Neutrophil (primary cell): ENCODE measurements around the gene NHS.

Experiments used
- H3K27ac ChIP-seq: fragments of 200-600 bp; sonication (generic); 2 replicates; pipeline ENCODE4 v1.5.1; 2016; ENCODE audit warnings: mild to moderate bottlenecking, moderate library complexity
- H3K27me3 ChIP-seq: fragments of 200-600 bp; sonication (generic); 2 replicates; pipeline ENCODE4 v1.6.0; 2016; ENCODE audit warnings: mild to moderate bottlenecking
- H3K36me3 ChIP-seq: fragments of 200-600 bp; sonication (generic); 2 replicates; pipeline ENCODE4 v1.5.1; 2017
- H3K4me1 ChIP-seq, 2 experiments: fragments of 200-600 bp in 1 of 2; sonication (generic) in 1 of 2; 1 replicate in 1 of 2; 2 replicates in 1 of 2; pipeline versions ENCODE4 v1.5.1 to v1.6.1; 2013 to 2016; ENCODE audit warnings: low read depth in 1 of 2, low read length in 1 of 2, mild to moderate bottlenecking in 1 of 2, moderate library complexity in 1 of 2; ENCODE audit not compliant: control insufficient read depth in 1 of 2, insufficient read depth in 1 of 2
- H3K4me3 ChIP-seq, 2 experiments: fragments of 200-600 bp in 1 of 2; sonication (generic) in 1 of 2; 1 replicate in 1 of 2; 2 replicates in 1 of 2; pipeline ENCODE4 v1.5.1; 2013 to 2016; ENCODE audit warnings: low read depth in 1 of 2, low read length in 1 of 2, mild to moderate bottlenecking in 1 of 2, moderate library complexity in 1 of 2
- H3K9me3 ChIP-seq: fragments of 200-600 bp; sonication (generic); 2 replicates; pipeline ENCODE4 v1.5.1; 2016
- TF ChIP-seq, protein P1 (sequence below): fragments of 200-600 bp; sonication (generic); IDR thresholded peaks from 2 replicates; pipeline ENCODE4 v1.5.1; 2016; ENCODE audit warnings: antibody characterized with exemption

Gene NHS

DNA sequence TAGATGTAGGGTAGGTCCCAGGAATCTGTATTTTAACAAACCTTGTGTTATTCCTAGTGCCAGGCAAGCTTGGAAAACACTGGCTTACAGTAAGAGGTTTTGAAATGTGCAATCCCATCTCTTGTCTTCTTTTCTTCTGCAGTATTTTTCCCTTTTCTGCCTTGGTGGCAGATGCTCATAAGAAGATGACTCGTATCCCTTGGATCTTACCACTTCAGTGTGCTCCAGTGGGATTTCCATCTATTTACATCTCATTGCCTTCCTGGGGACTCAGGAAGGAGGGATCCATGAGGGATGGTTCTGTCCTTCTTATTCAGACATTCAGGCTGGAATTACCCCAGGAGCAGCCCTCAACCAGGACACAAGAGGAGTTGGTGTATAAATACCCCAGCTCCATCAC lies 136.6 kb downstream of the NHS start:
- Histone ChIP-seq H3K4me1 (no peaks in the 10 kb centered on the region), H3K27me3 (no peaks in the 10 kb centered on the region), H3K27ac (no peak overlapping the region), H3K36me3 (no peaks in the 10 kb centered on the region), H3K9me3 (no peaks in the 10 kb centered on the region), H3K4me3 (no peak overlapping the region)
- TF ChIP-seq, protein P1, sequence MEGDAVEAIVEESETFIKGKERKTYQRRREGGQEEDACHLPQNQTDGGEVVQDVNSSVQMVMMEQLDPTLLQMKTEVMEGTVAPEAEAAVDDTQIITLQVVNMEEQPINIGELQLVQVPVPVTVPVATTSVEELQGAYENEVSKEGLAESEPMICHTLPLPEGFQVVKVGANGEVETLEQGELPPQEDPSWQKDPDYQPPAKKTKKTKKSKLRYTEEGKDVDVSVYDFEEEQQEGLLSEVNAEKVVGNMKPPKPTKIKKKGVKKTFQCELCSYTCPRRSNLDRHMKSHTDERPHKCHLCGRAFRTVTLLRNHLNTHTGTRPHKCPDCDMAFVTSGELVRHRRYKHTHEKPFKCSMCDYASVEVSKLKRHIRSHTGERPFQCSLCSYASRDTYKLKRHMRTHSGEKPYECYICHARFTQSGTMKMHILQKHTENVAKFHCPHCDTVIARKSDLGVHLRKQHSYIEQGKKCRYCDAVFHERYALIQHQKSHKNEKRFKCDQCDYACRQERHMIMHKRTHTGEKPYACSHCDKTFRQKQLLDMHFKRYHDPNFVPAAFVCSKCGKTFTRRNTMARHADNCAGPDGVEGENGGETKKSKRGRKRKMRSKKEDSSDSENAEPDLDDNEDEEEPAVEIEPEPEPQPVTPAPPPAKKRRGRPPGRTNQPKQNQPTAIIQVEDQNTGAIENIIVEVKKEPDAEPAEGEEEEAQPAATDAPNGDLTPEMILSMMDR: no peak

DNA sequence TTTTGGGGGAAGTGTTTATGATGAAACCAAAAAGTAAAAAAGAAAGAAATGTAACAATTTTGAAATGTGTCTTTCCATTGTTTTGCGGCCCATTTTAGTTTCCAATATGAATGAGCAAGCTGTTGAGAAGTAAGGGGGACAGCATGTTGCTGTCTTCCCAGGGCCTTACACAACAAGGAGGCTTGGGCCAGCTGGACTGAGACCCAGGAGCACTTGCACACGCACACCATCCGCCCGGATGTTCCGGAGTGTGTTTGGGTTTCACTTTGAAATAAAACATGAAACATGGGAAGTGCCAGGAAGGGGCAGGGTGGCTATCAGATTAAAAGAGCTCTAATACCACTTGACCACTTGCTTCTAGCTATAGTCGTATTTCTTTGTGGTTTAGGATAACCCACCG lies 144.4 kb downstream of the NHS start:
- Histone ChIP-seq H3K9me3 (no peaks in the 10 kb centered on the region), H3K36me3 (no peaks in the 10 kb centered on the region), H3K27ac (no peak overlapping the region), H3K27me3 (no peaks in the 10 kb centered on the region), H3K4me1 (no peaks in the 10 kb centered on the region), H3K4me3 (no peak overlapping the region)
- TF ChIP-seq, protein P1: no peak

DNA sequence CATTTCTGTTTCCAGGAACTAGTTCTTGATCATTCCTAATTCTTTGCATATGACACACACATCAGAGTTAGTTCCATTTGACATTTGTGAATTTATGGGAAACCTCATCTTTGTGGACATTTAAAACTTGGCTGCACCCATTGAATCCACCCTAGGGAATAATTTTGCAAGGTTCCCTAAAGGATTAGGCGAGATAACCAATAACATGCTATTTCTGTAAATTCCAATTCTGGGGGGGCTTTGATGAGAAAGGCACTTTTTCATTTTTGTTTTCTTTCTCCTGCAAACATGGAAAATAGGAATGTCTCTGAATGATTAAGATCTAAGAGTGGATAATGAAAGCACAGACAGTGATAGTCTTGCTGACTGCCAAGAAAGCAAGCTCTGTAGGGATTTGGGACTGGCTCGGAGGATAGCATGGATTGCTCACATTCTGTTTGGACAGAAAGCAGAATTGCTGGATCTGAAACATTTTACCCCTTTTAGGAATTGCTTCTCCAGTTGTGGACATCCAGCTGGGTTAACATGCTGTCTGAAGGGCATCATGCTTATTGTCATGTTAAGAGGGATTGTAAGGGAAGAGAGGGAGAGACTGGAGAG lies 145.1 kb downstream of the NHS start:
- no peak overlapping the region for H3K4me3 ChIP-seq
- no peaks in the 10 kb centered on the region for H3K27me3 ChIP-seq
- no peaks in the 10 kb centered on the region for H3K36me3 ChIP-seq
- H3K27ac ChIP-seq: no peak overlapping the region
- no peaks in the 10 kb centered on the region for H3K4me1 ChIP-seq
- no peaks in the 10 kb centered on the region for H3K9me3 ChIP-seq
- TF ChIP-seq, protein P1: no peak

DNA sequence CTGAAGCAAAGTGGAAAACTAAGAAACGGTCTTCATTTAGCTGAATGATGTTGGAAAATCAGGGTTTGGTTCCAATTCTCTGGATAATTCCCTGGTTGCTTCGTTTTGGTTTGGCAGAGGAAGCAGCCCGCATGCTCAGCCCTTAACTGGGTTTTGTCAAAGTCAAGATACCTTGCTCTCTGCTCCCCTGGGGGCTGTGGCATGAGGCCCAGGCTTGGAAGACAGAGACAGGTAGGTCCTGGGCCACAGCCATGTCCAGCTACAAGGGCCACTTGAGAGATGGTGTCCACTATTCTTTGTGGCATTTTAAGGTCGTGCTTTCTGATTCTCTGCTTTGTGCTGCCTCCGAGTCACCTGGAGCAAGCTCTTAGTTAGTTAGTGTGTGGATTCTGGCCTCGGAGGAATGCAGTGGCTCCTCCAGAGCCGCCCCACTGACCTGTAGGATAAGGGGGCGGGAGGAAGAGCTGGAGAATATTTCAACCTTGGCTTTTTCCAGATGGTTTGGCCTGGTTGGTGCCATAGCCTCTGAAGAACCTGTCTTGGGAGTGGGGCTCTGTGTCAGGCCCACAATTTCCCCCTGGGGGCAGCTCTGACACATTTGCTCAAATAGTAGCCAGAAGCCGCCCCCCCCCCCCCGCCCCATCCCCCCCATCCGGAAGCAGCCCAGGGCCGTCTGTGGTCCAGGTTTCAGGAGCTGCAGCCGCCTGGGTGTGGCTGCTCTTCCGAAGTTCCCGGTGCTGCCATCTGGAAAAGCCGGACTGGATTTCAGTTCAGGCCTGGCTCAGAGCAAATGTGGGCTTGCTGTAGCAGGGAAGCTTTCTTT lies 147.1 kb downstream of the NHS start:
- TF ChIP-seq, protein P1: no peak
- peaks cover 11 to 13% of the 10 kb centered on the region in 2 experiments for H3K4me1 ChIP-seq
- no peak overlapping the region for H3K4me3 ChIP-seq
- H3K27ac ChIP-seq: no peak overlapping the region
- no peaks in the 10 kb centered on the region for H3K36me3 ChIP-seq
- H3K9me3 ChIP-seq: no peaks in the 10 kb centered on the region
- H3K27me3 ChIP-seq: no peaks in the 10 kb centered on the region

DNA sequence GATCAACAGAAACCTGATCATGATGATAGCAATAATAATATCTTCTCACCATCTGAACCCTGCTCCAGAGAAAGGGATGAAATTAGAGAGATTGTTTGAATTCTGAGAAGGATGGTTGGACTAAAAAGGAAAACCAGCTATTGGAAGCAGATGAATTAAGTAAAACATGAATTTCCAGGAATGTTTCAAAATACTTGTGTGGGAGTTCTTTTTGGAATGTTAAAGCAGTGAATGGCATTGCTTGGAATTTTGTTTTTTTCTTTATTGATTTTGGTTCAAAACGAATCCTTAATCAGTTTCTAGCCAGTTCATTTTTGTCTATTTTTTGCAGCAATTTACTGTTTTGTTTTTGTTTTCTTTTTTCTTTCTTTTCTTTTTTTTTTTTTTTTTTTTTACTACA lies 150.3 kb downstream of the NHS start:
- H3K27me3 ChIP-seq: no peaks in the 10 kb centered on the region
- TF ChIP-seq, protein P1: no peak
- no peaks in the 10 kb centered on the region for H3K36me3 ChIP-seq
- peaks cover 33 to 39% of the 10 kb centered on the region in 2 experiments for H3K4me1 ChIP-seq
- H3K4me3 ChIP-seq: no peak overlapping the region
- H3K27ac ChIP-seq: no peak overlapping the region
- H3K9me3 ChIP-seq: no peaks in the 10 kb centered on the region
